ENCODE results near the gene GNB1L. TPM values are rescaled to one million over a fixed set of nuclear protein-coding genes. Genes with fewer than 3 reads are reported as not detected.

The GNB1L gene
- total and polyA plus RNA-seq, 9 of the 15 experiments (the other 6 are each of a cell fraction or from before 2014, with no cell fraction given), result 0.56 to 50.5 (median 10.2) TPM

- no peak for TF ChIP-seq MGA (IDR thresholded peaks at IDR 0.05)
- TF ChIP-seq MLX (CRISPR knock-in tag; conservative IDR thresholded peaks at IDR 0.05), result peak in 1 of 2 experiments; percentile 66; a peak in 1 of 4 replicates
- TF ChIP-seq TCF7 (IDR thresholded peaks at IDR 0.05; ENCODE audit: borderline replicate concordance), result no peak
- peak; percentile 94 for TF ChIP-seq ATF7 (IDR thresholded peaks at IDR 0.05)
- TF ChIP-seq NCOR1 (IDR thresholded peaks at IDR 0.05), result no peak
- TF ChIP-seq ZNF717 (CRISPR knock-in tag; IDR thresholded peaks at IDR 0.05), result peak; percentile 54; the same call in 1 of the 2 replicates
- TF ChIP-seq ZBTB7A (IDR thresholded peaks at IDR 0.05; ENCODE audit: borderline replicate concordance, control insufficient read depth, low read depth, low read length), result peak; percentile 64; the same call in 1 of the 2 replicates
- TF ChIP-seq ARID4B (CRISPR knock-in tag; IDR thresholded peaks at IDR 0.05), result no peak
- no peak for TF ChIP-seq HDAC6 (IDR thresholded peaks at IDR 0.05; ENCODE audit: low read depth, low read length)
- TF ChIP-seq ZKSCAN3 (CRISPR knock-in tag; IDR thresholded peaks at IDR 0.05), result no peak
Observed at GRCh38 chr22:19806213-19807160, 48.2 kb downstream of the GNB1L start (continued).
